ENCODE results near the gene CNTNAP5.
"Not testable (repeated sequence)": the region's sequence is repeated elsewhere in the genome, so short reads cannot be mapped to it uniquely, and the experiment has no call there.

Gene CNTNAP5

GRCh38 chr2:124333784-124334183 lies 308.7 kb downstream of the CNTNAP5 start:
- DNase-seq = peak; percentile 21

GRCh38 chr2:124335058-124335457 lies 310.0 kb downstream of the CNTNAP5 start:
- no peak for DNase-seq

- no peak for DNase-seq
These were observed 314.6 kb downstream of the CNTNAP5 start for GRCh38 chr2:124339709-124340108.

- DNase-seq = no peak
These were observed 318.9 kb downstream of the CNTNAP5 start for GRCh38 chr2:124343827-124344498.

GRCh38 chr2:124347209-124347608 lies 322.1 kb downstream of the CNTNAP5 start:
- DNase-seq = no peak

- DNase-seq = no peak
These were observed 328.6 kb downstream of the CNTNAP5 start for GRCh38 chr2:124353656-124354055.

- DNase-seq = no peak
These were observed 329.4 kb downstream of the CNTNAP5 start for GRCh38 chr2:124354466-124354865.

- DNase-seq = not testable (repeated sequence)
These were observed 336.9 kb downstream of the CNTNAP5 start for GRCh38 chr2:124361966-124362365.

- DNase-seq = no peak
These were observed 344.1 kb downstream of the CNTNAP5 start for GRCh38 chr2:124369181-124369580.

GRCh38 chr2:124380221-124380749 lies 355.2 kb downstream of the CNTNAP5 start:
- no peak for DNase-seq

GRCh38 chr2:124382067-124382618 lies 357.1 kb downstream of the CNTNAP5 start:
- DNase-seq = no peak

- DNase-seq = no peak
These were observed 370.9 kb downstream of the CNTNAP5 start for GRCh38 chr2:124395961-124396360.

GRCh38 chr2:124402274-124402673 lies 377.2 kb downstream of the CNTNAP5 start:
- DNase-seq = no peak

- not testable (repeated sequence) for DNase-seq
These were observed 382.9 kb downstream of the CNTNAP5 start for GRCh38 chr2:124407836-124408534.

GRCh38 chr2:124424074-124424473 lies 399.0 kb downstream of the CNTNAP5 start:
- DNase-seq = no peak

GRCh38 chr2:124426122-124426521 lies 401.0 kb downstream of the CNTNAP5 start:
- no peak for DNase-seq

GRCh38 chr2:124426625-124427024 lies 401.5 kb downstream of the CNTNAP5 start:
- DNase-seq = no peak

- DNase-seq = no peak
These were observed 412.7 kb downstream of the CNTNAP5 start for GRCh38 chr2:124437811-124438210.

GRCh38 chr2:124450481-124450880 lies 425.4 kb downstream of the CNTNAP5 start:
- no peak for DNase-seq

GRCh38 chr2:124476291-124476690 lies 451.2 kb downstream of the CNTNAP5 start:
- DNase-seq = no peak

GRCh38 chr2:124478761-124479160 lies 453.7 kb downstream of the CNTNAP5 start:
- no peak for DNase-seq

- no peak for DNase-seq
These were observed 455.9 kb downstream of the CNTNAP5 start for GRCh38 chr2:124480958-124481357.

- DNase-seq = no peak
These were observed 457.0 kb downstream of the CNTNAP5 start for GRCh38 chr2:124482044-124482443.

- DNase-seq = no peak
These were observed 457.5 kb downstream of the CNTNAP5 start for GRCh38 chr2:124482551-124482950.
